Measurements from ENCODE around the gene RAPGEF1. TPM values are rescaled to one million over a fixed set of nuclear protein-coding genes. Genes with fewer than 3 reads are reported as not detected.

The RAPGEF1 gene
- polyA plus RNA-seq, 1 donor from 2014 or later: 23.6 TPM

DNA sequence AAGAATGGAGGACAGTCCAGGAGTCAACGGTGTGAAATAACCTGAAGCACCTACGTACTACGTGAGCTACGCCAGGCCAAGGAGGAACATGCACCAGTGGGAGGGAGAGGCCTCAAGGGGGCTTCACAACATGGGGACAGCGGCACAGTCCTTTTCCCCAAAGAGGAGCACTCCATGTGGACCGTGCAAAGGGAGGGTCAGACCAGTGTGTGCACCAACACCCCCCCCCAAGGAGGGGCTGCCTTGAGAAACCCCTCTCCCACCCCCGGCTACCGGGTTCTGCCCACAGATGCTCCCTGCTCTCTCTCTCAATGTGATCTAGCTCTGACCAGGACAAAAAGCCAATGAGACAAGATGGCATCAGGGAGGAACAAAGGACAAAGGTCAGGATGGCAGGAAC, 126.0 kb downstream of the RAPGEF1 start:
- H3K27ac ChIP-seq (ENCODE audit: low read length): no peak overlapping the region
- no peaks in the 10 kb centered on the region for H3K79me2 ChIP-seq (replicated peaks; ENCODE audit: insufficient read depth, low read length)
- no peaks in the 10 kb centered on the region for H4K20me1 ChIP-seq (ENCODE audit: insufficient read depth)
- H2AFZ ChIP-seq (ENCODE audit: low read depth, low read length): no peak overlapping the region
- H3K27me3 ChIP-seq (ENCODE audit: insufficient read depth, low read depth, low read length): no peaks in the 10 kb centered on the region
- H3K9me3 ChIP-seq (ENCODE audit: low read length): no peaks in the 10 kb centered on the region
- no peaks in the 10 kb centered on the region for H3K9me2 ChIP-seq (ENCODE audit: insufficient read depth, low read length)
- no peak overlapping the region for H3K4me3 ChIP-seq (ENCODE audit: low read length)
- no peak overlapping the region for H3K4me2 ChIP-seq (ENCODE audit: low read length)
- TF ChIP-seq POLR2AphosphoS5 (IDR thresholded peaks at IDR 0.05) (no peak), EZH2 (IDR thresholded peaks at IDR 0.05; ENCODE audit: borderline replicate concordance, insufficient read depth, low read length, poor library complexity, severe bottlenecking) (no peak), EP300 (conservative IDR thresholded peaks at IDR 0.05; ENCODE audit: poor library complexity, severe bottlenecking) (no peak), RAD21 (conservative IDR thresholded peaks at IDR 0.05) (no peak), SMC3 (conservative IDR thresholded peaks at IDR 0.05; ENCODE audit: poor library complexity) (no peak), TAF1 (IDR thresholded peaks at IDR 0.05; ENCODE audit: low read depth) (no peak), MXI1 (conservative IDR thresholded peaks at IDR 0.05; ENCODE audit: poor library complexity, severe bottlenecking) (no peak)
- TF ChIP-seq, protein P1, sequence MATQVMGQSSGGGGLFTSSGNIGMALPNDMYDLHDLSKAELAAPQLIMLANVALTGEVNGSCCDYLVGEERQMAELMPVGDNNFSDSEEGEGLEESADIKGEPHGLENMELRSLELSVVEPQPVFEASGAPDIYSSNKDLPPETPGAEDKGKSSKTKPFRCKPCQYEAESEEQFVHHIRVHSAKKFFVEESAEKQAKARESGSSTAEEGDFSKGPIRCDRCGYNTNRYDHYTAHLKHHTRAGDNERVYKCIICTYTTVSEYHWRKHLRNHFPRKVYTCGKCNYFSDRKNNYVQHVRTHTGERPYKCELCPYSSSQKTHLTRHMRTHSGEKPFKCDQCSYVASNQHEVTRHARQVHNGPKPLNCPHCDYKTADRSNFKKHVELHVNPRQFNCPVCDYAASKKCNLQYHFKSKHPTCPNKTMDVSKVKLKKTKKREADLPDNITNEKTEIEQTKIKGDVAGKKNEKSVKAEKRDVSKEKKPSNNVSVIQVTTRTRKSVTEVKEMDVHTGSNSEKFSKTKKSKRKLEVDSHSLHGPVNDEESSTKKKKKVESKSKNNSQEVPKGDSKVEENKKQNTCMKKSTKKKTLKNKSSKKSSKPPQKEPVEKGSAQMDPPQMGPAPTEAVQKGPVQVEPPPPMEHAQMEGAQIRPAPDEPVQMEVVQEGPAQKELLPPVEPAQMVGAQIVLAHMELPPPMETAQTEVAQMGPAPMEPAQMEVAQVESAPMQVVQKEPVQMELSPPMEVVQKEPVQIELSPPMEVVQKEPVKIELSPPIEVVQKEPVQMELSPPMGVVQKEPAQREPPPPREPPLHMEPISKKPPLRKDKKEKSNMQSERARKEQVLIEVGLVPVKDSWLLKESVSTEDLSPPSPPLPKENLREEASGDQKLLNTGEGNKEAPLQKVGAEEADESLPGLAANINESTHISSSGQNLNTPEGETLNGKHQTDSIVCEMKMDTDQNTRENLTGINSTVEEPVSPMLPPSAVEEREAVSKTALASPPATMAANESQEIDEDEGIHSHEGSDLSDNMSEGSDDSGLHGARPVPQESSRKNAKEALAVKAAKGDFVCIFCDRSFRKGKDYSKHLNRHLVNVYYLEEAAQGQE (IDR thresholded peaks at IDR 0.05; ENCODE audit: borderline replicate concordance): no peak
- TF ChIP-seq, protein P2, sequence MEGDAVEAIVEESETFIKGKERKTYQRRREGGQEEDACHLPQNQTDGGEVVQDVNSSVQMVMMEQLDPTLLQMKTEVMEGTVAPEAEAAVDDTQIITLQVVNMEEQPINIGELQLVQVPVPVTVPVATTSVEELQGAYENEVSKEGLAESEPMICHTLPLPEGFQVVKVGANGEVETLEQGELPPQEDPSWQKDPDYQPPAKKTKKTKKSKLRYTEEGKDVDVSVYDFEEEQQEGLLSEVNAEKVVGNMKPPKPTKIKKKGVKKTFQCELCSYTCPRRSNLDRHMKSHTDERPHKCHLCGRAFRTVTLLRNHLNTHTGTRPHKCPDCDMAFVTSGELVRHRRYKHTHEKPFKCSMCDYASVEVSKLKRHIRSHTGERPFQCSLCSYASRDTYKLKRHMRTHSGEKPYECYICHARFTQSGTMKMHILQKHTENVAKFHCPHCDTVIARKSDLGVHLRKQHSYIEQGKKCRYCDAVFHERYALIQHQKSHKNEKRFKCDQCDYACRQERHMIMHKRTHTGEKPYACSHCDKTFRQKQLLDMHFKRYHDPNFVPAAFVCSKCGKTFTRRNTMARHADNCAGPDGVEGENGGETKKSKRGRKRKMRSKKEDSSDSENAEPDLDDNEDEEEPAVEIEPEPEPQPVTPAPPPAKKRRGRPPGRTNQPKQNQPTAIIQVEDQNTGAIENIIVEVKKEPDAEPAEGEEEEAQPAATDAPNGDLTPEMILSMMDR (IDR thresholded peaks at IDR 0.05; ENCODE audit: poor library complexity, severe bottlenecking): no peak
- no peak overlapping the region for H3K9ac ChIP-seq (ENCODE audit: low read length)
- no peaks in the 10 kb centered on the region for H3K36me3 ChIP-seq (ENCODE audit: insufficient read depth, low read length)
- H3F3A ChIP-seq (ENCODE audit: insufficient read depth, low read length, poor library complexity, severe bottlenecking): no peaks in the 10 kb centered on the region

DNA sequence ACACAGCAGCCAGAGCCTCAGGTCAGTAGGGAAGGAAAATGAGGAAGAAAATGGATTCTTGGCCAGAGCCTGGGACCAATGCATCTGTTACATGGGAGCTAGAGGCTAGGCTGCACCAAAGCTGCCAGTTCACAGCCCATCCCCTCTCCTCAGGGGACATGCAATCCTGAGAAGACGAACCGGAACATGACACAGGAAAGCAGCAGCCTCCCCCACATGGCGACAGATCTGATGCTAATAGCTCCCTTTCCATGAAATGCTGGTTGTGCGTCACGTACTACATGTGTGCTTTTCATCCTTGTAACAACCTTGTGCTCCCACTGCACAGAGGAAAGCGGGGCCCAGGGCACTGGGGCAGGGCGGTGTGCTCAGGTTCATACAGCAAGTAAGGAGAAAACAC, 127.0 kb downstream of the RAPGEF1 start:
- Histone ChIP-seq H3K4me3 (ENCODE audit: low read length) (no peak overlapping the region), H4K20me1 (ENCODE audit: insufficient read depth) (no peaks in the 10 kb centered on the region), H3K27me3 (ENCODE audit: insufficient read depth, low read depth, low read length) (no peaks in the 10 kb centered on the region), H3K9me3 (ENCODE audit: low read length) (no peaks in the 10 kb centered on the region), H3K9ac (ENCODE audit: low read length) (no peak overlapping the region), H3K27ac (ENCODE audit: low read length) (no peak overlapping the region), H3F3A (ENCODE audit: insufficient read depth, low read length, poor library complexity, severe bottlenecking) (no peaks in the 10 kb centered on the region), H2AFZ (ENCODE audit: low read depth, low read length) (no peak overlapping the region), H3K4me2 (ENCODE audit: low read length) (no peak overlapping the region), H3K79me2 (replicated peaks; ENCODE audit: insufficient read depth, low read length) (no peaks in the 10 kb centered on the region), H3K9me2 (ENCODE audit: insufficient read depth, low read length) (no peaks in the 10 kb centered on the region), H3K36me3 (ENCODE audit: insufficient read depth, low read length) (no peaks in the 10 kb centered on the region)
- TF ChIP-seq RAD21 (conservative IDR thresholded peaks at IDR 0.05): no peak
- no peak for TF ChIP-seq MXI1 (conservative IDR thresholded peaks at IDR 0.05; ENCODE audit: poor library complexity, severe bottlenecking)
- TF ChIP-seq, protein P2 (IDR thresholded peaks at IDR 0.05; ENCODE audit: poor library complexity, severe bottlenecking): no peak
- TF ChIP-seq EP300 (conservative IDR thresholded peaks at IDR 0.05; ENCODE audit: poor library complexity, severe bottlenecking): no peak
- no peak for TF ChIP-seq EZH2 (IDR thresholded peaks at IDR 0.05; ENCODE audit: borderline replicate concordance, insufficient read depth, low read length, poor library complexity, severe bottlenecking)
